Measurements from ENCODE around the gene CGAS.

DNA sequence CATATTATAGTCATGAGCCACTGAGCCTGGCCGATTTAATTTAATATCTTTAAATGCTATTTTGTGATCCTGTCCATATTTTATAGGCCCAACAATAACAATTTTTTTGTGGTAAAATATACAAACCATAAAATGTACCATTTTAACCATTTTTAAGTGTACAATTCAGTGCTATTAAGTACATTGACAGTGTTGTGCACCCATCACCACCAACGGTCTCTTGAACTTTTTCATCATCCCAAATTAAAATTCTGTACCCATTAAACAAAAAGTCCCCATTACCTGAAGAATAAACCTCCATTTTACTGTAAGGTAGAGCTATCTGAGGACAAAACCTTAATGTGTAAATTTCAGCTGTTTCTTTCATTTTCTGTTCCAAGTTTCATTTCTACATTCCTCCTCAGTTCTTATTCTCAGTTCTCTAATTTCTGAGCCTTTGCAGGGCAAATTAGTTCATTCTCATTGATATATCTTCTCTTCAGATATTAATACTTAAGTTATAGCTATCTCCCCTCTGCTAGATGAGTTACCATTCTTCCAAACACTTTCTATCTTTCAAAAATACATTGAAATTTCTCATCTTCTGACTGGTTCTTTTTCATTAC, 19.7 kb upstream of the CGAS start:
- TF ChIP-seq EZH2 (IDR thresholded peaks at IDR 0.05; ENCODE audit: low read depth, unreplicated experiment) (no peak), EZH2phosphoT487 (IDR thresholded peaks at IDR 0.05; ENCODE audit: unreplicated experiment) (no peak)
- TF ChIP-seq, protein P1, sequence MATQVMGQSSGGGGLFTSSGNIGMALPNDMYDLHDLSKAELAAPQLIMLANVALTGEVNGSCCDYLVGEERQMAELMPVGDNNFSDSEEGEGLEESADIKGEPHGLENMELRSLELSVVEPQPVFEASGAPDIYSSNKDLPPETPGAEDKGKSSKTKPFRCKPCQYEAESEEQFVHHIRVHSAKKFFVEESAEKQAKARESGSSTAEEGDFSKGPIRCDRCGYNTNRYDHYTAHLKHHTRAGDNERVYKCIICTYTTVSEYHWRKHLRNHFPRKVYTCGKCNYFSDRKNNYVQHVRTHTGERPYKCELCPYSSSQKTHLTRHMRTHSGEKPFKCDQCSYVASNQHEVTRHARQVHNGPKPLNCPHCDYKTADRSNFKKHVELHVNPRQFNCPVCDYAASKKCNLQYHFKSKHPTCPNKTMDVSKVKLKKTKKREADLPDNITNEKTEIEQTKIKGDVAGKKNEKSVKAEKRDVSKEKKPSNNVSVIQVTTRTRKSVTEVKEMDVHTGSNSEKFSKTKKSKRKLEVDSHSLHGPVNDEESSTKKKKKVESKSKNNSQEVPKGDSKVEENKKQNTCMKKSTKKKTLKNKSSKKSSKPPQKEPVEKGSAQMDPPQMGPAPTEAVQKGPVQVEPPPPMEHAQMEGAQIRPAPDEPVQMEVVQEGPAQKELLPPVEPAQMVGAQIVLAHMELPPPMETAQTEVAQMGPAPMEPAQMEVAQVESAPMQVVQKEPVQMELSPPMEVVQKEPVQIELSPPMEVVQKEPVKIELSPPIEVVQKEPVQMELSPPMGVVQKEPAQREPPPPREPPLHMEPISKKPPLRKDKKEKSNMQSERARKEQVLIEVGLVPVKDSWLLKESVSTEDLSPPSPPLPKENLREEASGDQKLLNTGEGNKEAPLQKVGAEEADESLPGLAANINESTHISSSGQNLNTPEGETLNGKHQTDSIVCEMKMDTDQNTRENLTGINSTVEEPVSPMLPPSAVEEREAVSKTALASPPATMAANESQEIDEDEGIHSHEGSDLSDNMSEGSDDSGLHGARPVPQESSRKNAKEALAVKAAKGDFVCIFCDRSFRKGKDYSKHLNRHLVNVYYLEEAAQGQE (IDR thresholded peaks at IDR 0.05; ENCODE audit: unreplicated experiment) = no peak
- TF ChIP-seq, protein P2, sequence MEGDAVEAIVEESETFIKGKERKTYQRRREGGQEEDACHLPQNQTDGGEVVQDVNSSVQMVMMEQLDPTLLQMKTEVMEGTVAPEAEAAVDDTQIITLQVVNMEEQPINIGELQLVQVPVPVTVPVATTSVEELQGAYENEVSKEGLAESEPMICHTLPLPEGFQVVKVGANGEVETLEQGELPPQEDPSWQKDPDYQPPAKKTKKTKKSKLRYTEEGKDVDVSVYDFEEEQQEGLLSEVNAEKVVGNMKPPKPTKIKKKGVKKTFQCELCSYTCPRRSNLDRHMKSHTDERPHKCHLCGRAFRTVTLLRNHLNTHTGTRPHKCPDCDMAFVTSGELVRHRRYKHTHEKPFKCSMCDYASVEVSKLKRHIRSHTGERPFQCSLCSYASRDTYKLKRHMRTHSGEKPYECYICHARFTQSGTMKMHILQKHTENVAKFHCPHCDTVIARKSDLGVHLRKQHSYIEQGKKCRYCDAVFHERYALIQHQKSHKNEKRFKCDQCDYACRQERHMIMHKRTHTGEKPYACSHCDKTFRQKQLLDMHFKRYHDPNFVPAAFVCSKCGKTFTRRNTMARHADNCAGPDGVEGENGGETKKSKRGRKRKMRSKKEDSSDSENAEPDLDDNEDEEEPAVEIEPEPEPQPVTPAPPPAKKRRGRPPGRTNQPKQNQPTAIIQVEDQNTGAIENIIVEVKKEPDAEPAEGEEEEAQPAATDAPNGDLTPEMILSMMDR (conservative IDR thresholded peaks at IDR 0.05; ENCODE audit: low read depth in 2 of 2) = no peak

Data from GM23338 (cell line).